Measurements from ENCODE around the gene MYO18B.

The MYO18B gene

GRCh38 chr22:25711491-25711890 is 30.5 kb upstream of the MYO18B start:
- no peak for DNase-seq (ENCODE audit: low read depth)

- DNase-seq (ENCODE audit: low read depth) = no peak
These were observed 29.2 kb upstream of the MYO18B start for GRCh38 chr22:25712661-25713400.

GRCh38 chr22:25714070-25714469 is 27.9 kb upstream of the MYO18B start:
- DNase-seq (ENCODE audit: low read depth) = no peak

DNA sequence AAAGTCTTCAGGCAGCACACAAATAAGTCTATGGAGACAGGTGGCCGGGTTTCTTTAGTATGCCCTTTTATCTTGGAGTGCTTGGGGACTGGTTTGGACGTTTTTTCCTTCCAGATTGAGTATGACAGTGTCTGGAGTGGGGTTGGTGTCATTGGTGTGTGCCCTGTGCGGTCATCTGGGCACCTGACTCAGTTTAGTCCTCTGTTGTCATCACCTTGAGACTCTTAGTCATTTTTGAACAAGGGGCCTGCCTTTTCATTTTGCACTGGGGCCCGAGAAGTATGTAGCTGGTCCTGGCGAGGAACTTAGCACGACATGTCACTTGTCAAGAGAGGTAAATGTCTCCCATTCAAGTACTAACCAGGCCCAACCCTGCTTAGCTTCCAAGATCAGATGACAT is 27.2 kb upstream of the MYO18B start:
- no peak for DNase-seq (ENCODE audit: low read depth)

DNA sequence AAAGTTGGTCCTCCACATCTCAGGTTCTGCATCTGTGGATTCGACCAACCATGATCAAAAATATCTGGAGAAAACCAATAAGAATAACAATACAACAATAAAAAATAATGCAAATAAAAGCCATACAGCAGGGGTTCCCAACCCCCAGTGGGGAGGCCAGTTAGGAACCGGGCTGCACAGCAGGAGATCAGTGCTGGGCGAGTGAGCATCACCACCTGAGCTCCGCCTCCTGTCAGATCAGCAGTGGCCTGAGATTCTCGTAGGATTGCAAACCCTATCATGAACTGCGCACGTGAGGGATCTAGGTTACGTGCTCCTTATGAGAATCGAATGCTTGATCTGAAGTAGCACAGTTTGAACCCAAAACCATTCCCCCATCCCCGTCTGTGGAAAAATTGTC is 25.4 kb upstream of the MYO18B start:
- no peak for DNase-seq (ENCODE audit: low read depth)

DNA sequence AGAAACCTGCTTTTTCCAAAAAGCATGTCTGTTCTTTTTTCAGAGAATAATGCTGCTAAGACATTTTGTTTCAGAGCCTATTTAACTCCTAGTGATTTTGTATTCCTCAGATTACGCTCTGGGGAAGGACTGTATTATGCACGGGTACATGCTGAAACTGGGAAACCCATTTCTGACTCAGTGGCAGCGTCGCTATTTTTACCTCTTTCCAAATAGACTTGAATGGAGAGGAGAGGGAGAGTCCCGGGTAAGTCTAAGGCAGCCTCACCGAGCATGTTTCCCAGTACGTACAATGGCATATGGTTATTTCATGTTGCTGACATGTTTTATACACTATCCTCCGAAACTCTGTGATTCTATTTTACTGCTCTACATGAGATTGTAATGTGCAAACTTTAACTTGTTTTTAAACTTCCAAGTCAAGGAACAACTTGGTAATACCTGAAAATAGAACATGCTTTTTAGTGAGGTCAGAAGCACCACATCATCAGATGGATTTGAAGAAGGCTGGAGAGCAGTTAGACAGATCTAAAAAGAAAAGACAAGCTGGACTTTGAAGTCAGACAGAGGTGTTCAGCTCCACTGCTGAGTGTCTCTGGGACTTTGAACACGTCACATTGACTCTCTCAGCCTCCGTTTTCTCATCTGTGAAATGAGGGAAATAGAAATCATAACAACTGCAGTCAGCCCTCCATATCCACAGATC is 23.7 kb upstream of the MYO18B start:
- no peak for DNase-seq (ENCODE audit: low read depth)

DNA sequence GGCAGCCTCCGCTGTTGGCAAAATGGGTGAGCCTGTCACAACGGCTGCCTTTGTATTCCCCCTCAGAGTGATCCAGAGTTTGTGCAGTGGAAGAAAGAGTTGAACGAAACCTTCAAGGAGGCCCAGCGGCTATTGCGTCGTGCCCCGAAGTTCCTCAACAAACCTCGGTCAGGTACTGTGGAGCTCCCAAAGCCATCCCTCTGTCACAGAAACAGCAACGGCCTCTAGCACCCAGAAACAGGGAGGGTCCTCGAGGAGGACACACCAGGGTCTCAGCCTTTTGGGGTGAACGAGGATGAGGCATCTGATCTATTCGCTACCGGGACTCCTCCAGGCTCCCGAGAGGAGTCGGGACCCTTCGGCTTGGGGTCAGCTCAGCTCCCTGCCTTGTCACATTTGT is 19.8 kb upstream of the MYO18B start:
- DNase-seq (ENCODE audit: low read depth) = no peak

- no peak for DNase-seq (ENCODE audit: low read depth)
These were observed 19.4 kb upstream of the MYO18B start for GRCh38 chr22:25722626-25723025.

- DNase-seq (ENCODE audit: low read depth) = no peak
These were observed 15.7 kb upstream of the MYO18B start for GRCh38 chr22:25726241-25726640.

- no peak for DNase-seq (ENCODE audit: low read depth)
These were observed 13.9 kb upstream of the MYO18B start for GRCh38 chr22:25728071-25728470.

GRCh38 chr22:25729016-25729995 is 12.7 kb upstream of the MYO18B start:
- no peak for DNase-seq (ENCODE audit: low read depth)

DNA sequence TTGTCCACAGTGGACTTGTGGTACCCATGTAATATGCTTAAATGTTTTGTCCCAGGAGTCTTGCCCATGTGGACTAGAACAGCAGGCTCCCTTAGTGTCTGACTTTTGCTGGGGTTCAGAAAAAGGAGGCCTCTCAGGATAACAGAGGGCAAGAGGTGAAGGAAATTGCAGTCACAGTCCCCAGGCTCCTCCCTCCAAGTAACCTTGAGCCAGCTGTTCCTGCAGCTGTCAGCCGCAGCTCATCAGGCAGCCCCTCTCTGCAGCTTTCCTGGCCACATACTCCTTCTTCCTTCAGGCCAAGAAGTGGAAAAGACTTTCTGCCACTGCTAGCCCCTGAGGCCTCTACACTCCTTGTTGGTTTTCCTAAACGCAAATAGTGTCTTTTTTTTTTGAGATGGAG is 6.3 kb upstream of the MYO18B start:
- DNase-seq (ENCODE audit: low read depth) = no peak

GRCh38 chr22:25736378-25737011 is 5.5 kb upstream of the MYO18B start:
- DNase-seq (ENCODE audit: low read depth) = no peak

- DNase-seq (ENCODE audit: low read depth) = no peak
These were observed 2.2 kb upstream of the MYO18B start for GRCh38 chr22:25739659-25740344.

DNA sequence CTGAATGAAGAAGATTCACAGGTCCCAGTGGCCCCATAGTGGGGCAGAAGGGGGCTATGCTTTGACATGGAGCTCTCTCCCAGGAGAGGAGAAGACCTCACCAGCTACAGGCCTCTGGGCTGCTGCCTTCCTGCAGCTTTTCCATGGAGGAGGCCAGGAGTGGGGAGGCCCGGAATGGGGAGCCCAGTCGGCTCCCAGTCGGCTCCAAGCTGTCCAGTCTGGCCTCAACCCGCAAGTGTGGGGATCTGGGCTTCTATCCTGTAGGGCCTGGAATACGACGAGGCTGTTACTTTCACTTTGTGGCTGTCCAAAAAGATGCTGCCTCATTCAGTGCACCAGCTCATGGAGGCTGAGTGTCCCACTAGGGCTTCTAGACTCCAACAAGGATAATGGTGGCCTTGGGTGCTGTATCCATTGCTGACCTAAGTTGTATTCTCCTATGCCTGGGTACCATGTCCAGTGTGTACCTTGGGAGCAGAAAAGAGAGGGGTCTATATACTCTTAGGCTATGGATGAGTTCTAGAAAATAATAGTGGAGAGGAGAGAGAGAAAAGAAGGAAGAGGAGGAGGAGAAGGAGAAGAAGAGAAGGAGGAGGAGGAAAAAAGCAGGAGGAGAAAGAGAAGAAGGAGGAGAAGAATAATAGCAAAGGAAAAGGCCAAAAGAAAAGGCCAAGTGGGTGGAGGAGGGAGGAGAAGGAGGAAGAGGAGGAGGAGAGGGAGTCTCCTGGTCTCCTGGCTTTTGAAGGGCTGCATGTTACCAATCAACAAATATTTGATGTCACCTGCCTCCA is 1.1 kb downstream of the MYO18B start:
- no peak for DNase-seq (ENCODE audit: low read depth)

- DNase-seq (ENCODE audit: low read depth) = no peak
These were observed 2.7 kb downstream of the MYO18B start for GRCh38 chr22:25744694-25745093.

DNA sequence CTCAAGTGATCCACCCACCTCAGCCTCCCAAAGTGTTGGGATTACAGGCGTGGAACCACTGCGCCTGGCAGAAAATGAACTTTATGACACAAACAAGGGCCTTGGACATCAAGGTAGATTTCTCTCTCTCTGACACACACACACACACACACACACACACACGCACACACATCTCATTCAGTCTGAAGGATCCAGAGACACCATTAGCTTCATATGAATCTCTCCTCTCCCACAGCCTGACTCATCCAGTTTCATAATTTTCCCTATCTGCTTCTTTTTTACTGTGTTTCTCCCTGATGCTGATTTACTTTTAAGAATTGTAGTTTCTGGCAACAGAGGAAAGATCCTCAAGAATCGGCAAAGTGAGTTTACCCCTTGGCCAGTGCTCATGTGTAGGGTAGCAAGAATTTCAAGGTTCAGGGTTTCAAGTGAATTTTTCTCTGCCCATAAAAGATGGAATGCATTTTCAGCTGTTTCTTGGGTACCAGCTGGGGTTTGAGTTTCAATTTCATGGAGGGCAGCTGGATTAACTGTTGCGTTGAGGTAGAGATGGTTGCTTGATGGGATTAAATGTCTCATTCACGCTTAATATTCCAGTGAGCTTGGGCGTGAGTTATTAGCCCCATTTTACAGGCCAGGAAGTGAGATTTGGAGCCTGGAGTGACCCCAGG is 3.5 kb downstream of the MYO18B start:
- DNase-seq (ENCODE audit: low read depth) = peak; percentile 31

DNA sequence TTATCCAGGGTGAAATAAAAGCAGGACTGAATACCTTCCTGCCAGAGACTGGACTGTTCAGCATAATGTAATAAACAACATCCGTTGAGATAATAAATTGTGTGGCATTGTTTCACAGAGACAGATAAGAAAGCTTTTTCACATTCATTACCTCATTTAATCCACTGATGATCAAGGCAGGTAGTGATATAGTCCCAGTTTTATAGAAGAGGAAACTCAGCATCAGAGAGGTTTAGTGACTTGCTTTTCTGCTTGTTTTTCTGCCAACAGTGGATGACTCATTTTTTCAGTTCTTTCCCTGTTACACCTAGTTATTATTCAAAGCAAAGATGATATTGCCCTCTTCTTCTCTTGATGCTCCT is 4.0 kb downstream of the MYO18B start:
- DNase-seq (ENCODE audit: low read depth) = no peak

- DNase-seq (ENCODE audit: low read depth) = peak; percentile 89
These were observed 5.4 kb downstream of the MYO18B start for GRCh38 chr22:25747245-25747944.

GRCh38 chr22:25748140-25748539 is 6.2 kb downstream of the MYO18B start:
- no peak for DNase-seq (ENCODE audit: low read depth)
